Osteoblast (primary cell): ENCODE measurements around the gene MIPOL1. TPM values are rescaled to one million over a fixed set of nuclear protein-coding genes. Genes with fewer than 3 reads are reported as not detected.
A peak's percentile ranks its signal among the peaks of the same experiment; 100 is the strongest.

Source experiments
- DNase-seq: peaks from one replicate; pipeline ENCODE4 v3.0.0; 2011; ENCODE audit warnings: low spot score, mixed read lengths; ENCODE audit not compliant: insufficient read length; ENCODE audit errors: missing footprints
- H2AFZ ChIP-seq: 2 replicates; pipeline ENCODE4 v1.6.0; 2011; ENCODE audit warnings: mild to moderate bottlenecking, low read length
- H3K27ac ChIP-seq: 2 replicates; pipeline ENCODE4 v1.5.1; 2011; ENCODE audit warnings: mild to moderate bottlenecking, low read depth, low read length, moderate library complexity
- H3K27me3 ChIP-seq: 2 replicates; pipeline ENCODE4 v1.6.0; 2012; ENCODE audit warnings: mild to moderate bottlenecking, control low read depth, inconsistent platforms, low read length, moderate library complexity; ENCODE audit not compliant: insufficient read depth
- H3K36me3 ChIP-seq: 2 replicates; pipeline ENCODE4 v1.5.1; 2011; ENCODE audit warnings: mild to moderate bottlenecking, low read length, control low read depth, moderate library complexity; ENCODE audit not compliant: insufficient read depth
- H3K4me1 ChIP-seq: 2 replicates; pipeline ENCODE4 v1.5.1; 2011; ENCODE audit warnings: mild to moderate bottlenecking, low read length, control low read depth, moderate library complexity; ENCODE audit not compliant: insufficient read depth
- H3K4me2 ChIP-seq: 2 replicates; pipeline ENCODE4 v1.6.0; 2011; ENCODE audit warnings: mild to moderate bottlenecking, low read length; ENCODE audit not compliant: insufficient read depth
- H3K4me3 ChIP-seq: fragments of 200-600 bp; sonication (generic); 3 replicates; pipeline ENCODE4 v1.5.1; 2012; ENCODE audit warnings: mild to moderate bottlenecking, low read length, inconsistent platforms; ENCODE audit not compliant: insufficient read depth
- H3K79me2 ChIP-seq: 2 replicates; pipeline ENCODE4 v1.6.0; 2012; ENCODE audit warnings: mild to moderate bottlenecking, low read length, control low read depth, inconsistent platforms; ENCODE audit not compliant: insufficient read depth
- H3K9me3 ChIP-seq: 2 replicates; pipeline ENCODE4 v1.5.1; 2011; ENCODE audit warnings: low read depth, low read length, control low read depth
- H4K20me1 ChIP-seq: 2 replicates; pipeline ENCODE4 v1.6.0; 2012; ENCODE audit warnings: mild to moderate bottlenecking, low read length, control low read depth; ENCODE audit not compliant: insufficient read depth
- CTCF ChIP-seq: IDR thresholded peaks from 2 replicates; pipeline ENCODE4 v1.5.1; 2011; ENCODE audit warnings: mild to moderate bottlenecking, low read depth, low read length, moderate library complexity; ENCODE audit errors: extremely low read depth
- total RNA-seq: library from RNA; depleted of rRNA; stranded (reverse); fragments of >200 nt; gene quantifications from 2 replicates; pipeline ENCODE4 v1.2.3, GENCODE V29; 2012

The MIPOL1 gene
- total RNA-seq, 1 donor = 9.0 TPM

DNA sequence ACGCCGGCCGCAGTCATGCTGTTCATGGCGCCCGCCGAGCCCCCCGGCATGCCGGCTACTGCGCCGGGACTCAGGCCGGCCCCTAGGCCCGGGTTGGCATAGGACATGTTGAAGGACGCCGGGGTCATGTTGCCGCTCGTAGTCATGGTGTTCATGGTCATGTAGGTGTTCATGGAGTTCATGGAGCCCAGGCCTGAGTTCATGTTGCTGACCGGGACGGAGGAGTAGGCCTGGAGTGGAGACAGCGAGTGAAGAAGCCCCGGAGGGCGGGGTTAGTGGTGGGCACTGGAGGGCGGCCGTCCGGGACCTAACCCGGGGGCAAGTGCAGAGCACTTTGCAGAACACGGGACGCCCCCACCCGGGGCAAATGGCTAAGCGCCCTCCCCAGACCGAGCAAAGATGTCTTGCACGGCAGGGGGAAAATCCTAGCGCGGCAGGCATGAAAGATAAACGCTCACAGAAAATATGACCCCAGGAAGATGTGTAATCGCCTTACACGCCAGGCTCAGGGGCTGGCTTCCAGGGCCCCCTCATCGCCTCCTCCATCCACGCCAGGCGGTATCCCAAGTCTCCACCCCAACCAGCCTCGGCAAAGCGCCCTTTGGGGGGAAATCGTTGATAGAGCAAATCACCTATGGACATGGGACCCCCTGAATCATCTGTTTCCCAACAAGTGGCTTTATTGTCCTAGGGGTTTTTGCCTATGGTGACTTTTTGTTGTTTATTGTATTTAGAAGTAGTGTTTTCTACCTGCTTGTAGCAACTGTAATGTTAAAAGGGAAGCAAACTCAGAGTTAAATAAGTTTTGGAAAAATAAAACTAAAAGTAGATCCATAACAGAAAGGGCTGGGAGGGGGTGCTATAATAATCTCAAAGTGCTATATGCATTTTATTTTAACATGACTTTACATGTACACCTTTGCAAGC is 395.0 kb downstream of the MIPOL1 start:
- Histone ChIP-seq H3K4me2 (no peak overlapping the region), H3K4me1 (no peaks in the 10 kb centered on the region)

DNA sequence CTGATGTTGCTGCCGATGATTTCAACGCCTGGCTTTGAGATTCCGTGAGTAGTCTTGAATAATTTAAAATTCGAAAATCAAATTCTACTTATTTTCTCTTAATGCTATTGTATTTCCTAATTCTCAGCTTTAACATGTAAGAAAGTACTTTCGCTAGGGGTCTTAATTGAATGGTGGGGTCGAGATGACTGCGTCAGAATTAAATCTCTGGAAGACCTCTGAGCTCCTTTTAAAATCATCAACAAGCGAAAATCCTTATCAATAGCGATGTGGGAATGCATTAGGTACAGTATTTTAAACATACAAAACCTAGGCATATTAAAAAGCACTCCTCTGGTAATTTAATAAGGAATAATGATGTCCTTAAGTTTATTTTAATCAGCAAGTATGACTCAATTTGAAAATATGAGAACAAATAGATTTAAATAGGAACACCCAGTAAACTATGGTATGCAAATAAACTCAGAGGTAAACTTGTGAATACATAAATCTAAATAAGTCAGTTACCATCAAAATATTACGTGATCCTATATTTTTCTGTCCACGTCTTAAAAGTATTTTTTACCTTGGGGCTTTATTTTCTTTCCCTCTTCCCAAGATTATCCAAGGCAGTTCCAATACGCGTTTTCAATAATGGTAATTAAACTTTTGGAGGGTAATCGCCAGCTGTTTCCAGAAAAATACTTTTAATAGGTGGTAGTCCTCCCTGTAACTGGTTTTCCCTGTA is 395.9 kb downstream of the MIPOL1 start:
- Histone ChIP-seq H3K4me2 (peak overlapping the region; percentile 82), H3K4me1 (no peaks in the 10 kb centered on the region), H3K36me3 (no peaks in the 10 kb centered on the region), H3K79me2 (no peaks in the 10 kb centered on the region), H4K20me1 (no peaks in the 10 kb centered on the region), H2AFZ (no peak overlapping the region), H3K27me3 (peaks cover 89% of the 10 kb centered on the region), H3K27ac (no peak overlapping the region), H3K4me3 (peak overlapping the region; percentile 73), H3K9me3 (no peaks in the 10 kb centered on the region)
- peak; percentile 74 for DNase-seq
- no peak for TF ChIP-seq CTCF

More for the DNA sequence above, 395.0 kb downstream of the MIPOL1 start:
- DNase-seq = peak; percentile 65
- Histone ChIP-seq H3K9me3 (no peaks in the 10 kb centered on the region), H3K4me3 (no peak overlapping the region), H3K79me2 (no peaks in the 10 kb centered on the region), H4K20me1 (no peaks in the 10 kb centered on the region), H3K27me3 (peaks cover 89% of the 10 kb centered on the region), H2AFZ (no peak overlapping the region), H3K27ac (no peak overlapping the region), H3K36me3 (no peaks in the 10 kb centered on the region)
- TF ChIP-seq CTCF = no peak

- H3K4me3 ChIP-seq = peak overlapping the region; percentile 73
- peaks cover 89% of the 10 kb centered on the region for H3K27me3 ChIP-seq
Observed at GRCh38 chr14:37594238-37594970, 396.7 kb downstream of the MIPOL1 start.

More at GRCh38 chr14:37594238-37594970, 396.7 kb downstream of the MIPOL1 start:
- Histone ChIP-seq H4K20me1 (no peaks in the 10 kb centered on the region), H2AFZ (peak overlapping the region; percentile 73), H3K79me2 (no peaks in the 10 kb centered on the region), H3K9me3 (no peaks in the 10 kb centered on the region), H3K27ac (no peak overlapping the region), H3K4me1 (no peaks in the 10 kb centered on the region), H3K4me2 (peak overlapping the region; percentile 82), H3K36me3 (no peaks in the 10 kb centered on the region)
- peak; percentile 90 for TF ChIP-seq CTCF
- peak; percentile 98 for DNase-seq
